Activated CD8-positive, alpha-beta memory T cell treated with anti-CD3 and anti-CD28 coated beads, Interleukin-2, amount 50 U/mL, for 1 hour (primary cell): ENCODE results near the gene ERBB4.

ENCODE experiments used
- DNase-seq: peaks from one replicate; pipeline ENCODE4 v3.0.0-alpha.2; 2020; ENCODE audit errors: extremely low read depth

Gene ERBB4

DNA sequence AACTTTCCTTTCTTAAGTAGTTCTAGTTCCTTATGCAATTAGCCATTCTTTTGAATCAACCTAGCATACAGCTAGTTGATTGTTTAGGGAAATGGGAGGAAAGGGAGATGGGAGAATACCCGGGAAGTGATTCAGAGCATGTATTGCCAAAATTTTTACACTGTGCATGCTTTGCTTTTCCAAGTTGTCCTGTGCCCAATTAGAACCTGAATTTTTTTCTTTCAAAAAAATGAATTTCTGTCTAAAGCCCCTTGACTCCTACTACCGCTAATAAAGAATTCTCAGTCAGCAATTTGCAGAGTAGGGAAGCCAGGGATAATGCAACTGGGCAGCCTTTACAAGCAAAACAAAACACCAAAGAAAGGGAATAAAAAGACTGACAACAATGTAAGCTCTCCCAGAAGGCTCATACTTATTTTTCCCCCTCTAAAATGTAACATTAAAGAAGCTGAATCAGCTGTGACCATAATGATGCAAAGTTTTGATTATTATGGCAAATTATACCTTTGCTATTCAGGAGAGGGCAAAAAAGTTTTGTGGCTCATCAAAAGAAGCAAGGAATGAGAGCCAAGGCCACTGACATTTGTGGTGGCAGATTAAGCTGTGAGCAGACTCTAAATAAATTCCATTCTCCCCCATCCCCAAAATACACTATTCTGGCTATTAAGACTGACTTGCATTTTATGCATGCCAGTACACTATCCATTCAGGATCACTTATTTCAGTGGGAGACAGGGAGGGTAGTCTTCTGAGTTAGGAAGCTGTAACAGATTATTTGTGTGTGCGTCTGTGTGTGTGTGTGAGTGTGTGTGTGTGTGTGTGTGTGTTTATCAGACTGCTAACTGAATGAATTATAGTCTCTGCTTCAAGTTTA lies 174.3 kb downstream of the ERBB4 start:
- no peak for DNase-seq

DNA sequence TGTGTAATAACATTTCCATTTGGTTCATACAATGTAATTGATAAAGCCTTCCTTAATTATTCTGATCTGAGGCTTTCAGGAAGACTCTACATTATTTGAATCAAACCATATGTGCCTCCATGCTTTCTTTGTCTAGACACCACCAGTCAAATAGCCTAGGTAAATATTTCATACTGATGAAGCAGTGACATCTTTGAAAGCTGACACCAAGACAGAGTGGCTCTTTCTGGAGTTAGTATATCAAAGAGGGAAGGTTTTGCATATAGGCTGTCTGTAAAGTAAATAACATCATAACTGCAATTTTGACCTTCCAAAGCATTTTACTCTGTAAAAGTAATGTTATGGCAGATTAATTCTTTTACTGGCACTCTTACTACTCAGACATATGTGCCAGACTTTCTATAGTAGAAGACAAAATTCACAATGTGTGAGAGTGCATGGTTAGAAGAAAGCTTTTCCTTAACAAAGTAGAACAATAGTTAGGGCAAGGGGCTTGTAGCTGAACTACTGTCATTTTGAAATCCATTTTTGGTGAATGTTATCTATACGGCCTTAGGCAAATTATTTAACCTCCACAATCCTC lies 177.3 kb downstream of the ERBB4 start:
- DNase-seq = no peak

DNA sequence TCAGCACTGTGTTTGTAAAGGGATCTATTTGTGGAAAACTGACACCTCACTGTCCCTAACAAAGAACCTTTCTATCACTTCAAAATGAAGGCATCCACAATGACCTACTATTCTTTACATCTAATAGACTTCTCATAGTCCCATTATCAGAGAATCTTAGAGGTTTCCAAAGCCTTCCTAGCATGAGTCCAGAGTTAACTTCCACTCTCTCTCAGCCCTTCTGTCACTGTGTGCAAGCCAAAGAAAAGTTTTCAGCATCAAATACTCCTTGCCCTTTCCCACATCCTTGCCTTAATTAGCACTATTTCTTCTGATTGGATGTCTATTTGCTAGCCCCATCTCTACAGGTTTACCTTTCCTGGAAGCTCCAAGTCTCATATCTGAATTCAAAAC lies 178.5 kb downstream of the ERBB4 start:
- DNase-seq = no peak

DNA sequence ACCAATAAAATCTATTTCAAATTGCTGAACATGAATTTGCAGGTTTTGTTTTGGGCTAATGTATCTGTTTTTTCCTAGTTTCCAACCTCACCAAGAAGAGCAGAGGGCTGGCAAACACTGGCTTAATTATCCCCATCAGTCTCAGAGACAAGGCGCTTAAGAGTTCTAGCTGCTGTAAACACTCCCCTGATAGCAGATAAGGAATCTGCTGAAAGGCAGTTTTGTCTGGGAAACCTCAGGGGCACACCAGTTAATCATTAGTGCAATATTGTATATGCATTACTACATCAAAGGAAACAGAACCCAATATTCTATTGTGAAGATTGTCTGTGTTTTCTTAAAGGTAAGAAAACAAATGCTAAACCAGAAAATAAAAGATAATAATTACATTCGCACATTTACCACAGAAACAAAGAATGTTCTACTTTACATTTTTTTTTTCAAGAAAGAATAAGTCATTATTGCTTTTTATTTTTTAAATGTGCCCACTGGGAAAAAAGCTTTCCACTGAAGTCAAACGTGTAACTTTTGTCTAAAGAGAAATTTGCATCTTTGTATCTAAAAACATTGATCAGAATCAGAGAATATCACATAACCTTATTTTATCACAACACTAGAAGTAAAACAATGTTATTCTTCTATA lies 179.1 kb downstream of the ERBB4 start:
- DNase-seq = no peak

DNA sequence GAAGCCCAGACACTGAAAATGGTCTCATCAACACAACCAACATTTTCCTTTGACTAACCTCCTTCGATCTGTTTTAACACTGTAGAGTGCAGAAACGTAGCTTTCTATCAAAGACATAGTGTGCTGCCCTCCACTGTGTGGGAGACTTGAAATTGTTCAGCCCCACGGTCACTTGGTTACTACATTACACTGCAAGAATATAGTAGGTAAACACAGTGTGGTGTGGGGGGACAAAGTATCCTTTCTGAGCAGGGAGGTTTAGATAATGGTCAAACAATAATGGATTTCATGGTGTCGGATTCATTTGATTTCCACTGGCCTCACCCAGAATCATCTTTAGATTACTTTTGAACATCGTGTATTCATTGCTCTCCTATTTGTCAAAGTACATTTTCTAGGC lies 181.0 kb downstream of the ERBB4 start:
- no peak for DNase-seq

DNA sequence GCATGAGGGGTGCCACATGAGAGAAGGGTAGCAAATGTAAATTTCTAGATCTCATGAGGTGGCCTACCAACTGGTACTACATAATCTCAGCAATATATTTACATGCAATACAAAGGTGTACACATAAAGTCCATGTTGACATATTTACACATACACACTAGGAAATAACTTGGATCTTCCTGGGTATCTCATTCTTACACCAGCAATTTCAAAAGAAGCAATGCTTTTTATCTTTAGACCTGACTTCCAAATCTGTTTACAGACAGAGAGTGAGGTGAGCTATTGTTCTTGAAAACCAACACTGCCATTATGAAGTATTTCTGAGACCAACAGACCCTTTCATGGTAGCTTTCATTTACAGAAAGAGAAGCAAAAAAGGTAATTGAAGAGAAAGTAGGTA lies 184.2 kb downstream of the ERBB4 start:
- no peak for DNase-seq

DNA sequence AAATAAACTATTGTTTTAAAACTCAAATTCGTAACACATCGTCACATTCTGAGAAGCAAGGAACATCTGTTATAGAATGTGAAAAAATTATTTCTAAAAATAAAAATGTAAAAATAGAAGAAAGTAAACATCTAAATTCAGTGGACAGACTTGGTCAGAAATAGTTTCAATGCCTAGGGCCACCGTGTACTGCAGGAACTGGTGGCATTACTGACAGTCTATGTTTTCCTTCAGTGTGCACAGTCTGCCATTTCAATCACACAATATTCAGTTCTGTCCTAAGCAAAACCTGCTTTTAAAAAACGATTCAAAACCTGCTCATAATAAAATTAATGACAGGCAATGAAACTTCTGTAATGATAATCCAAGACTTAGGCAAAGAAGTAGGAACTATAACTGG lies 190.1 kb downstream of the ERBB4 start:
- DNase-seq = no peak

DNA sequence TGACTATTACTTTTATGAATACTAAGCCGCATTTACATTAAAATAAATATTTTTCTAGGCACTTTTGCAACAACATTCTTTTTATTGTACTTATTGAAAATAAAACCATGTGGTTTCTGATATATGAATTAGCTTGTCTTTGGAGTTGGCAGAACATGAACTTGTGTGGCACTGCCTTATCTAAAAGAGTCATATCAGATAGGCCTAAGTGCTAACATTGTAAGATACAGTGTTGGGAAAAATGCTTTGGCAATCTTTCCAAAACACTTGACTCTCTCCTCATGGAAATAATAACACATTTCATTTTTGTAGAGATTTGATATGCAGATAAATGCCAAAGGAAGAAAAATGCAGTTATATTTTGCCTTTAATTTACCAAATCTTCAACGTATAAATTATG lies 191.7 kb downstream of the ERBB4 start:
- DNase-seq = no peak

DNA sequence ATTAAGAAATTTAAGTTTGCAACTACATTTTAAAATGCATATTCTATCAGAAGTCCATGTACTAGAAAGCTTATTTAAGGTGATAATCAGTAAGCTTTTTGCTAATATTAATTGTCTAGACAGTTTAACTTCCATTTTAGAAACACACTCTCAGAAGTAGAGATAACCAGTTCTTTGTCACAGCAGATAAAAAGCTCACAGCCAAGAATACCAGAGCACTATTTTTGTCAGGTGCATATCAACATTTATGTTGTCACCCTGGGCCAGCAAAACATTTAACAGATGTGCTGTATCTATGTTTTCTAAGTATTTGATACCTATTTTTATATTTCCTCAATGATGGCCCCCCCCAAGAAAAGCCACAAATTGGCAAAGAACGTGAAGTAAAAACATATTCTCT lies 192.6 kb downstream of the ERBB4 start:
- DNase-seq = no peak

DNA sequence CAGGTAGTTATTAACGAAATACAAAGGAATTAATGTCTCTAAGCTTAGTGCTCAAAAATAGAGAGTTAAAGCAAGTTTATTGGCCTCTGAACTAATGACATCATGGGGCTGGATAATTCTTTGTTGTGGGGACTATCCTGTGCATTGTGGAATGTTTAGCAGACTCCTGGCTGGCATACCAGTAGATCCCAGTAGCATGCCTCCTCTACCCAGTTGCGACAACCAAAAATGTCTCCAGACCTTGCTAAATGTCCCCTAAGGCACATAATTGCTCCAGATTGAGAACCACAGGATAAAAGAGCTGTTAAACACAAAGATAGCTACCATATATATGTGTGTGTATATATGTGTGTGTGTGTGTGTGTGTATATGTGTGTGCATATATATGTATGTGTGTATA lies 194.5 kb downstream of the ERBB4 start:
- no peak for DNase-seq

DNA sequence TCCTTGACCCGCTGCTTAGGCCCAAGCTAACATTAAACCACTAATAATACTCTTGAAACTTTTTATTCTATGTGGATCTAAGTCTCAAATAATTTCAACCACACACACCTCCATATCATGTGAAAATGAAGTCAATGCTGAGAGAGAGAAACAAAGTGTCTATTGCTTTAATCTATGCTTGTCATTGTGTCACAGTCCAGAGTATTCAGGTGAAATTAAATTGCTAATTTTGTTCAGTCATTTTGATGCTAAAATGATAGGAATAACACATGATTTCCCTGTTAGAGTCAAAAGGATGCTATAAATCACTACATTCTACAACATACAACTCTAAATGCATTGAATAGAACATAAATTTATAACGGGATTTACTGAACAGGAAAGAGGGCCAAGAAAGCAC lies 195.4 kb downstream of the ERBB4 start:
- DNase-seq = no peak

DNA sequence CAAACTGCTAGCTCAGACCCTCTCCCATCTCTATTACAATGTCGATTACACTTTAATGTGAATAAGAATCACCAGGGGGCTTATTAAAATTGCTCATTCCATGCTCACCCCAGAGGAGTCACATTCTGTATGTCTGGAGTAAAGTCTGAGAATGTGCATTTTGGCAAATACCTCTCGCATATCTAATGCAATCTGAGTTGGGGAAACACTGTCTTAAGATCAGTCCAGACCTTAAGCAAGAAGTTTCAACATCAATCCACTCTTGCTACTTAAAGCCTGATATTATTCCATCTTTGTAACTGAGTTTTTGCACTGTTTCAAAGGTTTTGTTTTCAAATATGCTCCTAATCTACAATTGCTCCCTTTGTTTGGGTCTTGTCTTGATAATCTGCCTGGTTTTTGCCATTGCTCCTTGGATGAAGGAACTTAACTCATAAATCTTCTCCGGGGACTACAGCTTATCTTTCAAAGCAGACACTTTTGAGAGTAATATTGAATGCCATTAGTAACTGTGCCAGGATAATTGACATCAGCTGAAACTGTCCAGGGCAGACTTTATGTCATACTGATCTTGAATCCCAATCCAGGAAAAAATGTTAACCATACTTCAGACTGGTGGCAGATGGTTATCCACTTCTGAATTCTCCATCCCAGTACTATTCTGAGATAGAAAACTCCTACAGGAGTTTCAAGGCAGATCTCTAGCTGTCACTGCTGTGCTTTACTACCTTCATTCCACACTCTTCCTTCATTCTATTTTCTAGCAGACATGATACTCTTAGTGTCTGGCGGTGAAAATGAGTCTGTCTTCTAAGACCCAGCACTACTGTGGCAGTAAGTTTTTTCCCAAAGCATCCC lies 200.9 kb downstream of the ERBB4 start:
- DNase-seq = no peak

DNA sequence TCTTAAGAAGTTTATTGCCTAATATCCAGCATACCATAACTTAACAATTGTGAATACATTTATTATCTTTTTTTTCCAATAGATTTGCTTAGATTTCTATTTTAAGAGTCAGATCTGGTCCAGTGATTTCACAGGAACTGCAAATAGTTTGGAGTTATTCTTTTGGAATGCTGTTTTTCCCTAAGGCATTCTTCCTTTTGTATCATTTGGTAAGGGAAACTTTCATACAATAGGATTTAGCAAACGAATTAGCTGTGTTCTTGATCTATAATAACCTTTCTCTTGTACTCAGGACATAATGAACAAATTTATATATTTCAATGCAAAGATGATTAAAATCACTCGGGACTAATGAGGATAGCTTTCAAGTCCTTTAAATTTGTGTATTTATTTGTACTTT lies 201.6 kb downstream of the ERBB4 start:
- no peak for DNase-seq

DNA sequence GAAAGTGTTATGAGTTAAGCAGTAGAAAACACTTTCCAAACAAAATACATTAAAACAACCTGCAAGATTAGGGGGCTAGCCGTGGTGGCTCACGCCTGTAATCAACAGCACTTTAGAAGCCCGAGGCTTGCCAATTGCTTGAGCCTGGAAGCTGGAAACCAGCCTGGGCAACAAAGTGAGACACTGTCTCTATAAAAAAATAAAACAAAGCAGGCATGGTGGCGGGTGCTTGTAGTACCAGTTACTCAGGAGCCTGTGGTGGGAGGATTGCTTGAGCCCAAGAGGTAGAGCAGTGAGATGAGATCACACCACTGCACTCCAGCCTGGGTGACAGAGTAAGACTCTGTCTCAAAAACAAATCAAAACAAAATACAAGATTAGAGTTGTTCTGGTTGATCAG lies 208.3 kb downstream of the ERBB4 start:
- no peak for DNase-seq

DNA sequence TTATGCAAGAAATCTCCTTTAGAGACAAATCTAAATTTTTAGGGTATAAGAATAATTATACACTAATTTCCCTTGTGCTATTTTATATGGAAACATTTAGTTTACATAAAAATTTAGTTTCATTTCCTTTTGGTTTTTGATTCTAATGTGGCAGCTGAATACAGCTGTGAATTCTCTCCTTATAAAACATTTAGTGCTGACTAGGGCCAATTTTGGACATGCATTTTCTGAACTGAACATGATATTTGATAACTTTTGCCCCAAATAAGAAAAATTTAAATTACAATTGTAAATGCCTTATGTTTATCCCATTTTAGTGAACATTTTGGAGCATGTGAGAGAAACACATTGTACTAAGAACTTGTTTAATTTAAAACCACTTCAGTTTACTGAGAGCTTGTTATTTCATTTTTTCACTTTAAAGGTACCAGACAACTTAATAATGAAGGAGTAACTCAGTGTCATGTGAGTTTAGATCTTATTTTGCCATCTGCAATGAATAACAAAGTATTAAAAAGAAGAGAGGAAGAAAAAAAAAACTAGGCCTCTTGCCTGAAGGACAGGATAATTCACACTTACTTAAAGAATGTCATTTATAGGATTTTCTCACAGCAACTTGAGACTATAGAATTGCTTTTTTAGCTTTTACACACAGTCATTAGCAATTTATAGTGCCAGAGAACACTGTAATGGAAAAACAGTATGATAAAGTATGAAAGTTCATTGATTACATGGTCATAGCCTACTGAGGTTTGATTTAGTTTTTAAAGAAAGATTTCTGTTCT lies 209.7 kb downstream of the ERBB4 start:
- no peak for DNase-seq

DNA sequence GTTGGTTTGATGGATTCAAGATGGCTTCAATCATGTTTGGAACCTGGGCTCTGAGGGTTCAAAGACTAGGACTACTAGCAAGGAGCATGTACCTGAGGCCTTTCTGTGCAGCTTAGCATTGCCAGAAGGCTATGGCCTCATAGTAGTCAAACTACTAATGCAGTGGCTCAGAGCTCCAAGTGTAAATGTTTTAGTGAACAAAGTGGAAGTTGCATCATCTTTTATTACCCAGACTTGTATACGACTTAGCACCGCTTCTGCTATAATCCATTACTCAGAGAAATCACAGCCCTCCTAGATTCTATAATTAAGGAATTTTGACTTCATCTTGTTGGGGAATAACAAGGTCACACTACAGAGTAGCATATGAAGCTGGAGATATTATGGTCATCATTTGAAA lies 210.5 kb downstream of the ERBB4 start:
- no peak for DNase-seq

DNA sequence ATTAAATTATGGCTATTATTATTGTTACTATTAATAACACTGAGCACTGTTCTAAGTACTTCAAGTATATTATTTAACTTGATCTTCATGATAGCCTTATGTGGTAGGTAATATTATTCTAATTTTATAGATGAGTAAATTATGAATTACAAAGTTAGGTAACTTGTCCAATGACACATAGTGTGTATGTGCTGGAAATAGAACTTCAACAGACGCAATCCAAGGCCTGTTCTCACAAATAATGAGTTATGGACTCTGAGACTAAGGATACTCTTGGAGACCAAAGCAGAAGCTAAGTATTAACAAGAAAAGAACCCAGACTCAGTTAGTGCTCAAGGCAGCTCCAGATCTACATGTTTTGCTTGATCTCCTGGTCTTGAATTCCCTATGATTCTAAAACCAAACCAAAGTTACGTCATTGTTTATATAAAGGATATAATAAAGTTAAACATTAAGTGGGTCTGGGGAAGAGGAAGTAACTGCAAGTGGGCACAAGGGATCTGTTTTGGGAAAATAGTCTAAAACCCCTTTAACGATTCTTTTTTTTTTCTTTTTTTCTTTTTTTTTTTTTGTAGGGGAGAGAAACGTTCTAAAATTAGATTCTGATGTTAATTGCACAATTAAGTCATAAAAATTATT lies 211.3 kb downstream of the ERBB4 start:
- DNase-seq = no peak

DNA sequence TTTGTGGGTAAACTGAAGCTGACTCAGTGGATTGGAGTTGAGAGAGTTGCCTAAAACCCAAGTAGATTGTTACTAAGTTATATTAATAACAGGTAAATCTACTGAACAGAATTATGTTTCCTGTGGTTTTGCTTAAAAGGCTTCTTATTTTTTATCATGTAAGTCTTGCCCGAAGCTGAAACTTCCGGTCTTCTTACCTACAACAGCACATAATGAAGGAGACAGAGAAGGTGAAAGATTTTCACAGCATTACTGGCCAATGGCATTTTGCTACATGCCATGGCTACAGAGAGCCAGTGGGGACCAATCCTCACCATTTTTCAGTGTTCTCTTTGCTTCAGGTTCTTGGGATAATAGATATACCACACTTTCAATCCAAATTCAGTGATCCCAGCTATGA lies 220.0 kb downstream of the ERBB4 start:
- DNase-seq = no peak

DNA sequence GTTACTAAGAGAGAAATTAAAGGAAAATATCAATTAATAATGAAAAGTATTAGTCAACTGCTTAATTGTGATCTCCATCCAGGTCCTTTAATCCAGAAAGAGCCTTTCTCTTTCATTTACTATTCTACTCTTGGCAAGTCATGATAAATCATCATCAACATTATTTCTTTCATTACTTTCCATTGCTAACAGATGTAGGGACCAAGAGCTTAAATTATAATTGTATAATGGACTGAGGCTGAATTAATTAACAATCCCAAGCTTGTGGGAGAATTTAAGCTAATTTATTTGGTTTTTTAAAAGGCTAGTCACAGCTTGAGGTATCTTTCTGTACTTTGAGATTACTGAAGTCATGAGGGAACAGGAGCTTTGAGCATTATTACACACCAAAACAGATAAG lies 223.9 kb downstream of the ERBB4 start:
- DNase-seq = no peak

DNA sequence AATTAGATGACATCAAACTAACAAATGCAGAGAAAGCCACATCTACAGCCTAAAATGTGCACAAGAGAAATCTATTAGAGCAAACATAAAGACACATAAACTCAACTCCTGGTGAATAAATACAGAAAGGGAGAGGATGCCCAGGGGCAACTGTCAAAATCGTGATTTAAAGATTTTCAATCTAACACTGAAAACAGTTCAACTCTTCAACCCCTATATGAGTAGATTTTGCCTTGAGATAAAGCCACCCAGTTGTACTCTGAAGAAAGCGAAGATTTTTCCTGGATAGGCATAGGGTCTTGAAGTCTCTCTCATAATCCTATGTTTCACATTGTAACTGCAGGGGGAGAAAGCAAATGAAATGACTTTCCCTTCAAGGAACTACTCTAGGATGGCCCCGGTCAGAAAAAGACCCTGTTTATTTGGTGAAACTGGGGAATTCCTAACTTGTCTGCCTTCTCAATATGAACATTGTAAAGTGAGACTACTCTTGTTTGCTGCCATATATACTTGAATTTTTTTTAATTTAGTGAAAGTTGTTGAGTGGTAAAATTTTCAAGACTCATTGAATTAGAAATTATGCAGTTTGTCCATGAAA lies 226.7 kb downstream of the ERBB4 start:
- DNase-seq = no peak

DNA sequence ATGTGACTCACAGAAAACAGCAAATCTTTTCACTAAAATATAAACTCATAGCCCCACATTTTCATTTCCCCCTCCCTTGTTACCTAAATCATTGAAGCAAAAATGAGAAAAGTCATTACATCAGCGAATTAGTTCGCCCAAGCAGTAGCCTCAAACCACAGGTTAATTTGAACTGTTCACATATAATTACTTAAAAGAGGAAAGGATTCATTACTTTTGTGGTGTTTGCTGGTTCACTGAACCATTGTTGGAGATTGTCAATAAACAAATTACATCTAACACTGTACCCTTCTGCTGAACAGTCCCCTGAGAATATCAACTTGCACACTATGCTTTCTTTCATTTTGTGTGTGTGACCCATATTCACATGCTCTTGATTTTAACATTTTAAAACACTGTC lies 238.7 kb downstream of the ERBB4 start:
- DNase-seq = no peak
